Measurements from ENCODE around the gene TMED6.

The TMED6 gene

DNA sequence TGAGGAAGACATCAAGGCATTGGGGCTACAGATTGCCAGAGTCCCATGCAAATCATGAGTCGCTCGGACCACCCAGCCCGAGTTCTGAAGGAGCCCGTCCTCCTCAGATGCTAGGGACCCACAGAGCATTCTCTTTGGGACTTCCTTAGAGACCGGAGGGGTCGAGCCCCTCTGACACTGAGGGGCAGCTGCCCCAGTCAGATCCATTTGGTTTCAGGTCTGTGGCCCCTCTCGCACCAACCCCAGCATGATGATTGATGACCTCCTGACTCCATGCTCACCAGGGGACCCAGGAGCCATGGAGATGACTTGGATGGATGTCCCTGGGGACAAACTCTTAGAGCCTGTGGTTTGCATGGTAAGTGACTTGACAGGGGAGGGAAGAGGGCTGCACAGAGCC, 29.2 kb downstream of the TMED6 start:
- no peak for DNase-seq

DNA sequence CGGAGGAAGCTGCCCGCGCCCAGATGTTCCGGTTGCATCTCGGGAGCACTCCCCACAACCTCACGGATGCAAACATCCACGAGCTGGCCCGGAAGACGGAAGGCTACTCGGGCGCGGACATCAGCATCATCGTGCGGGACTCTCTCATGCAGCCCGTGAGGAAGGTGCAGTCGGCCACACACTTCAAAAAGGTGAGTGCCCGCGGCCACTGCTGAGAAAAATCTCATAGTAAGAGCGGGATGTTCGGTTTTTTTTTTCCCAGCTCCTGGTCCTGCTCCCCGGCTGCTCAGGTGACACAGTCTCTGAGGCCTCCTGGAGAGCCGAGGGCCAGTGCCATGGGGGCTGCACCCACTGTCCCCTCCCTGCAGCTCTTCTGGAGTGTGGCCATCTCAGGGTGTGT, 30.5 kb downstream of the TMED6 start:
- DNase-seq: no peak

- DNase-seq: no peak
Observed at GRCh38 chr16:69320740-69321073, 30.9 kb downstream of the TMED6 start.

DNA sequence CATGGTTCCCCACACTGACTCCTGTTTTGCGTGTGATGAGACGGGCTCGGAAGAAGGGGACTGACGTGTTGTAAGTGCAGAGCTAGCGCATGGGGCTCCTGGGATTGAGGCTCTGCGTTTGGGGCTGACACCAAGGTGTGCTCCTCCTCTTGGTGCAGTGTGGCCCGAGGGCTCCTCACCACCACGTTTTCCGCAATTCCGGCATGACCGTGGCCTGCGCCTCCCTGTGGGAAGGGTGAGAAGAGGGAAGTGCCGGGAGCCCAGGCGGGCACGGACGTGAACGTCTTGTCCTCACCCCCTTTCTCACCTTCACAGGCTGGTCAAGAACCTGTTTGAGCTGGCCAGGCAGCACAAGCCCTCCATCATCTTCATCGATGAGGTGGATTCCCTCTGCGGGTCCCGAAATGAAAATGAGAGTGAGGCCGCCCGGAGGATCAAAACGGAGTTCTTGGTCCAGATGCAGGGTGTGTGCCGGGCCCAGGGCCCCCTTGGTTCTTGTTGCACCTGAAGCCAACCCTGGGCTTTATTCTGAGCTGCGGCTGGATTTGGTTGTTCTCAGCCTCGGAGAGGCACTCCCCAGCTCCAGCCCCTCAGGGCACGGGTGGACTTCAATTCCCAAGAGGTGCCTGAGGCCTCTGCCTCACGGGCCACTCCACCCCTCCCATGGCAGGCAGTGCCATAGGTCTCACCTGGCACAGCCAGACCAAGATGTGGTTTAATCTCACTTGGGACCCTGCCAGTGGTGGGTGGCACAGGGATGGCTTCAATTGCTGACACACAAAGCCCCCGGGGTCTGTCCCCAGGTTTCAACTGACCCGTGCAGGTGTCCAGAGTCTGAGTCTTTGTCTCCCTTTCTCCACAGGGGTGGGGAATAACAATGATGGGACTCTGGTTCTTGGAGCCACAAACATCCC, 31.5 kb downstream of the TMED6 start:
- DNase-seq: no peak

- no peak for DNase-seq
Observed at GRCh38 chr16:69319381-69319780, 32.2 kb downstream of the TMED6 start.

DNA sequence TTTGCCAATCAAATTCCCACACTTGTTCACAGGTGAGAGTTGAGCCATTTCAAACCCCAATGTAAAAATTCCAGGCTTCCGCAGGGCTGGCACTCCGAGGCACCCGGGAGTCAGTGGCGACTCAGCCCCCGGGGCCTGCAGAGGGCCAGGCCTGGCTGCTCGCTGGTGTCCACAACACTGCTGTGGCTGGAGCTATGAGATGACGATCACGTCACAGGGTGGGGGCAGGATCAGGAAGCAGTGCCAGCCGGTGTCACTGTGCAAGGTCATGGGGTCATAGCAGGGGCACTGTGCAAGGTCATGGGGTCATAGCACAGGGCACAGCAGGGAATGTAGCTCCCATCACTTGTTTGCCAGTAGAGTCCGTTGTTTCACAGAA, 32.7 kb downstream of the TMED6 start:
- no peak for DNase-seq

- DNase-seq: no peak
Observed at GRCh38 chr16:69318177-69318910, 33.2 kb downstream of the TMED6 start.

- DNase-seq: no peak
Observed at GRCh38 chr16:69316595-69317034, 35.0 kb downstream of the TMED6 start.

DNA sequence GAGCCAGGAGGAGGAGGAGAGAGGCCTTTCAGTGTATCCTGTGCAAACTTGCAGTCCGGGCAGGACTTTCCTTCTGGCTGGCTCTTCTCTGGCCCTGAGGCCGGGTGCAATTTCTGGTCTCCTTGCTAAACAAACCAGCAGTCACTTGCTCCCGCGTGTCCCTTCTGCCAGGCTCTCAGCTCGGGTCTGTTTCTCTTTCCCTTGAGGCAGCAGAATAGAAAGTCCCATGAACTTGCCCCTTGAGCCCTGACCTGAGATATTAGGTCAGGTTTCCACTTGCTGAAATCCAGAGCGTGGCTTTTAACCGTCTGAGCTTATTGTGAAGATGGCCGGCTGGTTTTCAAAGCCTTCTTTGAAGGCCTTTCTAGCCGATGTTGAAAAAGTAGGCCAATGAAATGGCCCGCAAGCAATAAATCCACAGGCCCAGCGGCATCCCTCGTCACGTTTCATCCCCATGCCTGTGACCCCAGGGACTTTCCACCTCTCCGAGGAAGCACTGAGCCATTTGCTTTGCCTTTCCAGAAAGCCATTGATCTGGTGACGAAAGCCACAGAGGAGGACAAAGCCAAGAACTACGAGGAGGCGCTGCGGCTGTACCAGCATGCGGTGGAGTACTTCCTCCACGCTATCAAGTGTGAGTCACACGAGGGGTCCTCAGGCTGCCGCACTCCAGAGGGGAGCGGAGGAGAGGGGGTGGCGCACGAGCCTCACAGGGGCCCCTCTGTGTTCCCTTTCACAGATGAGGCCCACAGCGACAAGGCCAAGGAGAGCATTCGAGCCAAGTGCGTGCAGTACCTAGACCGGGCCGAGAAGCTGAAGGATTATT, 35.9 kb downstream of the TMED6 start:
- DNase-seq: no peak

DNA sequence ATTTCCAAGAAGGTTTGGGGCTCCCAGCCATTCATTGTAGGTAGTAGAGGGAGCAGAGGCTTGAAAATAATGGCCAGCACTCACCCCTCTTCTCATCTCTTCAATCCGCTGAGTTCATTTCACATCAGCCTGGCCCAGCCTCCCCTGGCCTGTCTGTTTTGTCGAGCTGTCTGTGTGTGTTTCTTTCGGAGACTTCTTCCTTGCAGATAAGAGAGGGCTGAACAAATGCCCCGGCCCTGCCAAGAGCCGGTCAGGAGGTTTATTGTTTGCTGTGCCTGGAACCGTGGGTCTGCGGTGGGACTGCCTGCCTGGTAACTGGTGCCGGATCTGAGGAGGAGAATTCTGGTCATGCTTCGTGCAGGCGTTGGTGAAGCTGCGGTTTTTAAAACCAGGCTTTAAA, 37.1 kb downstream of the TMED6 start:
- no peak for DNase-seq

DNA sequence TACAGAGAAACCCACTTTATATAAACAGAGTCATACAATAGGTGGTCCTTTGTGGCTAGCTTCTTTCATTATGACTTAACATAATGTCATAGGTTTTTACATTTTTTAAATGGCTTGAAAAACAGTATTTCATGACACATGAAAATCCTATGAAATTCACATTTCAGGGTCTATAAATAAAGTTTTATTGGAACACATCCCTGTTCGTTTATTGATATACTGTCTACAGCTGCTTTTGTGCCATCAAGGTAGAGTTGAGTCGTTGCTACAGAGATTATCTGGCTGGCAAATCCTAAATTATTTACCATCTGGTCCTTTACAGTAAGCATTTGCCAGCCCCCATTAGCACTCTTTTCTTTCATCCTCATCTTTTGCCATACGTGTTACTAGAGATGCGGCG, 38.1 kb downstream of the TMED6 start:
- DNase-seq: no peak

GRCh38 chr16:69311533-69312387, 39.8 kb downstream of the TMED6 start:
- DNase-seq: peak in 1 of 2 donors; percentile 24

- peak; percentile 97 to 98 for DNase-seq
Observed at GRCh38 chr16:69310653-69311532, 40.7 kb downstream of the TMED6 start, which contains the start of gene VPS4A. Gene VPS4A (plus strand): TSS chr16:69311350. CDS start chr16:69311512, 162 bp downstream.

GRCh38 chr16:69309316-69309715, 42.3 kb downstream of the TMED6 start:
- no peak for DNase-seq

GRCh38 chr16:69307856-69308255, 43.7 kb downstream of the TMED6 start:
- DNase-seq: no peak

DNA sequence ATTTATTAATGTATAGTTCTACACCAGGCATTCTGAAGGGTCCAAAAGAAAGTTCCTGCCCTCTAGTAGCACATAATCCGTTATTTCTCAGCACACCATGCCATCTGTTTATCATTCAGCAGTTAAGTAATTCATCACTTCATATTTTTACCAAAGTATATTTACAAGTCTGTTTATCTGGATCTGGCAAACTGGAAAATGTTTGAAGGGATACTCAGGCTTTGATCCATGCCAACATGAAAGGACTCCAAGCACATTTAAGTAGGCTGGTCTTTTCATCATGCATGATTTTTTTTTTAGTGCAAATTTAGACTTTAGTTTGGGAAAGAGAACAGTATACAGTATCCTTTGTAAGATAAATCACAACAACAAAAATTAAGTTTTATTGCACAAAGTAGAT, 44.5 kb downstream of the TMED6 start:
- DNase-seq: no peak

- no peak for DNase-seq
Observed at GRCh38 chr16:69306031-69306430, 45.6 kb downstream of the TMED6 start.

GRCh38 chr16:69302301-69302700, 49.3 kb downstream of the TMED6 start:
- no peak for DNase-seq

DNA sequence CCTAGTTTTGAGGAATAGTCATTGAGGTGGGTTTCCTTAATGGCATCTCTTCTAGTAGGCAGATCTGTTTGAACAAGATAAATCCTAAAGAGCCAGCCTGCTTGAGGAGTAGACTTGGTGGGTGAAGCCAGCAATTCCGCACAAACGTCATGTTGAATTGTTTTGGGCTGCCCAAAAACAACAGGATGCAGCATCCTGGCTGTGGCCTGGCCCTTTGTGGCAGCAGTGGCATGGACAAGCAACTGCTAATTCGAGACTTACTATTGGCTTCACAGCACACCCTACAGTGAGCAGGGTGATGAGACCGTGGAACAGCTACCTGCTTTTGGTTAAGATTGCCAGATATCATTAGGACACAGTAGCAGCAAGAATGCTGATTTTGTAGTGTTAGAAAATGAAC, 49.7 kb downstream of the TMED6 start:
- DNase-seq: no peak

- no peak for DNase-seq
Observed at GRCh38 chr16:69301187-69301586, 50.4 kb downstream of the TMED6 start.

- DNase-seq: no peak
Observed at GRCh38 chr16:69298261-69298660, 53.3 kb downstream of the TMED6 start.
